Naive thymus-derived CD4-positive, alpha-beta T cell (primary cell): ENCODE measurements around the gene ICAM5. TPM values are rescaled to one million over a fixed set of nuclear protein-coding genes. Genes with fewer than 3 reads are reported as not detected.

Source experiments
- ATAC-seq: fragments of 150-1000 bp; cut with Tn5 transposase; 2 replicates; pipeline ENCODE4 v1.10.0; 2021; ENCODE audit warnings: mild to moderate bottlenecking, moderate library complexity
- CTCF ChIA-PET: fragments of 350-600 bp; sonication (Branson Sonifier 250); formaldehyde crosslinking; loops from one replicate; lab custom pipeline; 2021; ENCODE audit warnings: antibody characterized with exemption; lab: Charles Lee
- POLR2A ChIA-PET: fragments of 350-600 bp; sonication (Branson Sonifier 250); formaldehyde crosslinking; loops from one replicate; lab custom pipeline; 2021; ENCODE audit warnings: antibody characterized with exemption, inconsistent platforms; lab: Charles Lee
- DNase-seq, 9 donors: peaks; one replicate each; pipeline versions ENCODE4 v3.0.0 to v3.0.0-alpha.2; 2020 to 2022; ENCODE audit warnings: mixed read lengths in 1 of 9
- H3K27ac ChIP-seq: one replicate; pipeline ENCODE4 v1.7.0; 2013; ENCODE audit warnings: mild to moderate bottlenecking, low read depth, low read length, moderate library complexity
- H3K27me3 ChIP-seq, 2 donors: one replicate each; pipeline ENCODE4 v1.7.0; 2013; ENCODE audit warnings: low read length in 2 of 2, mild to moderate bottlenecking in 2 of 2, moderate library complexity in 2 of 2; ENCODE audit not compliant: control insufficient read depth in 2 of 2, insufficient read depth in 2 of 2
- H3K36me3 ChIP-seq, 3 experiments: 1 replicate in 2 of 3; 2 replicates in 1 of 3; pipeline ENCODE4 v1.7.0; 2013; ENCODE audit warnings: low read length in 3 of 3, mild to moderate bottlenecking in 3 of 3, moderate library complexity in 1 of 3; ENCODE audit not compliant: insufficient read depth in 3 of 3, control insufficient read depth in 2 of 3
- H3K4me1 ChIP-seq, 2 donors: one replicate each; pipeline ENCODE4 v1.7.0; 2013; ENCODE audit warnings: low read length in 2 of 2, mild to moderate bottlenecking in 2 of 2, moderate library complexity in 1 of 2; ENCODE audit not compliant: control insufficient read depth in 2 of 2, insufficient read depth in 2 of 2
- H3K4me3 ChIP-seq: 2 replicates; pipeline ENCODE4 v1.7.0; 2013; ENCODE audit warnings: mild to moderate bottlenecking, low read length
- H3K9me3 ChIP-seq, 3 experiments: 1 replicate in 2 of 3; 2 replicates in 1 of 3; pipeline ENCODE4 v1.7.0; 2013; ENCODE audit warnings: low read length in 3 of 3; ENCODE audit not compliant: control insufficient read depth in 2 of 3
- H3K27ac Mint-ChIP-seq, 9 donors: one replicate each; pipeline ENCODE4 v1.8.0; 2020 to 2022; ENCODE audit warnings: mixed read lengths in 9 of 9, mild to moderate bottlenecking in 8 of 9, moderate library complexity in 5 of 9, inconsistent platforms in 2 of 9
- H3K27me3 Mint-ChIP-seq, 5 donors: one replicate each; pipeline ENCODE4 v1.8.0; 2021 to 2022; ENCODE audit warnings: mixed read lengths in 5 of 5, mild to moderate bottlenecking in 1 of 5
- H3K36me3 Mint-ChIP-seq, 5 donors: one replicate each; pipeline ENCODE4 v1.8.0; 2020 to 2022; ENCODE audit warnings: mixed read lengths in 5 of 5, mild to moderate bottlenecking in 3 of 5, inconsistent platforms in 1 of 5
- H3K4me1 Mint-ChIP-seq, 7 donors: one replicate each; pipeline ENCODE4 v1.8.0; 2020 to 2022; ENCODE audit warnings: mixed read lengths in 7 of 7, mild to moderate bottlenecking in 3 of 7, inconsistent platforms in 1 of 7
- H3K4me3 Mint-ChIP-seq, 10 donors: one replicate each; pipeline ENCODE4 v1.8.0; 2020 to 2022; ENCODE audit warnings: mild to moderate bottlenecking in 10 of 10, mixed read lengths in 10 of 10, moderate library complexity in 6 of 10, inconsistent platforms in 2 of 10
- H3K9me3 Mint-ChIP-seq, 11 donors: one replicate each; pipeline ENCODE4 v1.8.0; 2020 to 2022; ENCODE audit warnings: mixed read lengths in 11 of 11, mild to moderate bottlenecking in 4 of 11, inconsistent platforms in 1 of 11, moderate library complexity in 1 of 11
- intact Hi-C, 2 donors: fragments of 100-400 bp; cut with micrococcal nuclease; formaldehyde crosslinking; loops; one replicate each; pipeline ENCODE4 v1.15.1; 2023
- polyA plus RNA-seq, 2 donors: library from polyadenylated mRNA; unstranded; fragments of 300-500 nt; fragmentation: Illumina TruSeq; gene quantifications; one replicate each; pipeline ENCODE4 v1.2.3, GENCODE V29; 2021
- total RNA-seq, 6 experiments: library from RNA in 5 of 6; stranded (reverse) in 5 of 6; gene quantifications; 1 replicate in 5 of 6; 2 replicates in 1 of 6; pipeline ENCODE4 v1.2.3 and lab custom pipeline; 2021 to 2026

Gene ICAM5
- total and polyA plus RNA-seq, 7 experiments from 2014 or later: 0.46 to 2.4 (median 0.48) TPM; not detected in 4

DNA sequence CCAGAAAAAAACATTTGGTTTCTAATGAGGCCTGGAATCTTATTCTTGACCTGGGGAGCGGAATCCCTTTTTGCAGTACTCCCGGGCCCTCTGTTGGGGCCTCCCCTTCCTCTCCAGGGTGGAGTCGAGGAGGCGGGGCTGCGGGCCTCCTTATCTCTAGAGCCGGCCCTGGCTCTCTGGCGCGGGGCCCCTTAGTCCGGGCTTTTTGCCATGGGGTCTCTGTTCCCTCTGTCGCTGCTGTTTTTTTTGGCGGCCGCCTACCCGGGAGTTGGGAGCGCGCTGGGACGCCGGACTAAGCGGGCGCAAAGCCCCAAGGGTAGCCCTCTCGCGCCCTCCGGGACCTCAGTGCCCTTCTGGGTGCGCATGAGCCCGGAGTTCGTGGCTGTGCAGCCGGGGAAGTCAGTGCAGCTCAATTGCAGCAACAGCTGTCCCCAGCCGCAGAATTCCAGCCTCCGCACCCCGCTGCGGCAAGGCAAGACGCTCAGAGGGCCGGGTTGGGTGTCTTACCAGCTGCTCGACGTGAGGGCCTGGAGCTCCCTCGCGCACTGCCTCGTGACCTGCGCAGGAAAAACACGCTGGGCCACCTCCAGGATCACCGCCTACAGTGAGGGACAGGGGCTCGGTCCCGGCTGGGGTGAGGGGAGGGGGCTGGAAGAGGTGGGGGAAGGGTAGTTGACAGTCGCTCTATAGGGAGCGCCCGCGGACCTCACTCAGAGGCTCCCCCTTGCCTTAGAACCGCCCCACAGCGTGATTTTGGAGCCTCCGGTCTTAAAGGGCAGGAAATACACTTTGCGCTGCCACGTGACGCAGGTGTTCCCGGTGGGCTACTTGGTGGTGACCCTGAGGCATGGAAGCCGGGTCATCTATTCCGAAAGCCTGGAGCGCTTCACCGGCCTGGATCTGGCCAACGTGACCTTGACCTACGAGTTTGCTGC lies 2.7 kb upstream of the ICAM5 start, which contains the start of gene ICAM4:
ICAM4 (plus strand) TSS at position 153 of the 935 bp plus-strand sequence; CDS start at position 211, 58 bp downstream.
- DNase-seq (peak in 3 of 9 donors; percentile 25 to 59 (median 27)), ATAC-seq (peak; percentile 30)
- H3K27me3 ChIP-seq: peaks cover 8 to 29% of the 10 kb centered on the region in 2 donors
- H3K27ac ChIP-seq: no peak within 1 kb of the TSS
- peak within 1 kb of the TSS; percentile 8 for H3K4me3 ChIP-seq
- no peaks in the 10 kb centered on the region for H3K9me3 ChIP-seq
- Mint-ChIP-seq H3K27me3 (peaks cover 23 to 40% (median 32%) of the 10 kb centered on the region in 5 donors), H3K36me3 (peaks cover 5 to 25% (median 9%) of the 10 kb centered on the region in 5 donors), H3K27ac (peak within 1 kb of the TSS in 1 of 9 donors; percentile 51), H3K4me3 (peak within 1 kb of the TSS; percentile 66 to 87 (median 75)), H3K4me1 (peaks cover 32 to 64% (median 50%) of the 10 kb centered on the region in 7 donors), H3K9me3 (no peaks in the 10 kb centered on the region)
- intact Hi-C loops: loop anchor here (1.0 to 5.0 kb wide), 3 partner anchors 8 to 190 kb away; partner anchors contain the start of gene RAVER1 (in 1 of the 2)
- H3K36me3 ChIP-seq: peaks cover 0 to 29% (median 0%) of the 10 kb centered on the region in 3 experiments
- CTCF ChIA-PET: interaction anchor here (0.7 to 2.6 kb wide), 3 partner anchors 16 to 167 kb away, joined by 4 to 7 read pairs (median 7); partner anchors contain the start of gene ICAM1
- peaks cover 36 to 47% of the 10 kb centered on the region in 2 donors for H3K4me1 ChIP-seq
- POLR2A ChIA-PET: interaction anchor here (0.7 to 5.3 kb wide), 4 partner anchors 9 to 27 kb away, joined by 3 to 28 read pairs (median 6); partner anchors contain the start of gene ICAM1

DNA sequence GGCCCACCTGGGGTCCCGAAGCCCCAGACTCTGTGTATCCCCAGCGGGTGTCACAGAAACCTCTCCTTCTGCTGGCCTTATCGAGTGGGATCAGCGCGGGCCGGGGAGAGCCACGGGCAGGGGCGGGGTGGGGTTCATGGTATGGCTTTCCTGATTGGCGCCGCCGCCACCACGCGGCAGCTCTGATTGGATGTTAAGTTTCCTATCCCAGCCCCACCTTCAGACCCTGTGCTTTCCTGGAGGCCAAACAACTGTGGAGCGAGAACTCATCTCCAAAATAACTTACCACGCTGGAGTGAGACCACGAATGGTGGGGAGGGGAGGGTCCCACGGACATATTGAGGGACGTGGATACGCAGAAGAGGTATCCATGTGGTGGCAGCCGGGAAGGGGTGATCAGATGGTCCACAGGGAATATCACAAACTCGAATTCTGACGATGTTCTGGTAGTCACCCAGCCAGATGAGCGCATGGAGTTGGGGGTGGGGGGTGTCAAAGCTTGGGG lies 1.0 kb upstream of the ICAM5 start:
- no peak for ATAC-seq
- peaks cover 43 to 73% (median 66%) of the 10 kb centered on the region in 7 donors for H3K4me1 Mint-ChIP-seq
- DNase-seq: peak in 2 of 9 donors; percentile 16 to 49

GRCh38 chr19:10289167-10289835 lies 451 bp upstream of the ICAM5 start:
- no peak overlapping the region for H3K27ac ChIP-seq

More for the DNA sequence above, 1.0 kb upstream of the ICAM5 start:
- H3K27ac ChIP-seq: no peak overlapping the region
- H3K9me3 ChIP-seq: no peaks in the 10 kb centered on the region
- H3K27me3 ChIP-seq: peaks cover 8 to 44% of the 10 kb centered on the region in 2 donors
- peaks cover 33 to 56% (median 46%) of the 10 kb centered on the region in 5 donors for H3K27me3 Mint-ChIP-seq
- peak overlapping the region in 1 of 9 donors; percentile 55 for H3K27ac Mint-ChIP-seq
- peaks cover 0 to 22% (median 0%) of the 10 kb centered on the region in 3 experiments for H3K36me3 ChIP-seq
- peak overlapping the region; percentile 70 to 87 (median 80) for H3K4me3 Mint-ChIP-seq
- peak overlapping the region; percentile 57 for H3K4me3 ChIP-seq
- POLR2A ChIA-PET: interaction anchor here (0.5 to 5.3 kb wide), 3 partner anchors 18 to 868 kb away, joined by 3 to 28 read pairs (median 4); partner anchors contain the start of gene ICAM1
- peaks cover 0 to 4% (median 0%) of the 10 kb centered on the region in 11 donors for H3K9me3 Mint-ChIP-seq
- peaks cover 7 to 29% (median 10%) of the 10 kb centered on the region in 5 donors for H3K36me3 Mint-ChIP-seq
- CTCF ChIA-PET: interaction anchor here (1.1 kb wide), 1 partner anchor 28 kb away, joined by 3 read pairs; no protein-coding TSS in a partner anchor
- intact Hi-C loops: loop anchor here (1.0 to 5.0 kb wide), 4 partner anchors 17 to 189 kb away; partner anchors contain the start of genes ICAM1 (in 1 of the 2) and RAVER1 (in 1 of the 2)
- H3K4me1 ChIP-seq: peaks cover 46 to 59% of the 10 kb centered on the region in 2 donors

GRCh38 chr19:10290357-10290875 lies 664 bp downstream of the ICAM5 start:
- peaks cover 38 to 72% (median 47%) of the 10 kb centered on the region in 5 donors for H3K27me3 Mint-ChIP-seq
- peaks cover 0 to 5% (median 0%) of the 10 kb centered on the region in 3 experiments for H3K36me3 ChIP-seq
- peak in 2 of 9 donors; percentile 11 to 23 for DNase-seq
- peaks cover 8 to 58% of the 10 kb centered on the region in 2 donors for H3K27me3 ChIP-seq
- H3K27ac ChIP-seq: no peak overlapping the region
- POLR2A ChIA-PET: interaction anchor here (1.1 to 5.3 kb wide), 2 partner anchors 20 to 96 kb away, joined by 3 to 28 read pairs; partner anchors contain the start of gene ICAM1
- H3K4me1 Mint-ChIP-seq: peaks cover 43 to 76% (median 66%) of the 10 kb centered on the region in 7 donors
- H3K27ac Mint-ChIP-seq: peak overlapping the region in 3 of 9 donors; percentile 14 to 69 (median 22)
- CTCF ChIA-PET: interaction anchor here (1.0 kb wide), 1 partner anchor 23 kb away, joined by 3 read pairs; no protein-coding TSS in a partner anchor
- H3K9me3 Mint-ChIP-seq: peaks cover 0 to 4% (median 0%) of the 10 kb centered on the region in 11 donors
- H3K4me1 ChIP-seq: peaks cover 55 to 73% of the 10 kb centered on the region in 2 donors
- peak overlapping the region; percentile 59 to 87 (median 81) for H3K4me3 Mint-ChIP-seq
- no peak for ATAC-seq
- H3K9me3 ChIP-seq: no peaks in the 10 kb centered on the region
- peak overlapping the region; percentile 57 for H3K4me3 ChIP-seq
- H3K36me3 Mint-ChIP-seq: peaks cover under 1 to 20% (median 5%) of the 10 kb centered on the region in 5 donors
- intact Hi-C loops: loop anchor here in 1 of 2 donors (5.0 kb wide), 1 partner anchor 222 kb away; no protein-coding TSS in a partner anchor

More at GRCh38 chr19:10289167-10289835, 451 bp upstream of the ICAM5 start:
- Mint-ChIP-seq H3K4me3 (peak overlapping the region; percentile 70 to 87 (median 80)), H3K27ac (peak overlapping the region in 1 of 9 donors; percentile 38), H3K36me3 (peaks cover 7 to 27% (median 10%) of the 10 kb centered on the region in 5 donors), H3K9me3 (peaks cover 0 to 4% (median 0%) of the 10 kb centered on the region in 11 donors), H3K27me3 (peaks cover 33 to 62% (median 46%) of the 10 kb centered on the region in 5 donors), H3K4me1 (peaks cover 43 to 73% (median 66%) of the 10 kb centered on the region in 7 donors)
- ATAC-seq: peak; percentile 60
- H3K36me3 ChIP-seq: peaks cover 0 to 17% (median 0%) of the 10 kb centered on the region in 3 experiments
- ChIA-PET POLR2A (interaction anchor here (0.5 to 5.3 kb wide), 5 partner anchors 19 to 867 kb away, joined by 3 to 28 read pairs (median 3); partner anchors contain the start of genes FDX2 and ICAM1), CTCF (interaction anchor here (1.1 kb wide), 1 partner anchor 27 kb away, joined by 3 read pairs; no protein-coding TSS in a partner anchor)
- peak; percentile 38 to 68 (median 55) for DNase-seq
- H3K9me3 ChIP-seq: no peaks in the 10 kb centered on the region
- peaks cover 50 to 64% of the 10 kb centered on the region in 2 donors for H3K4me1 ChIP-seq
- H3K27me3 ChIP-seq: peaks cover 8 to 50% of the 10 kb centered on the region in 2 donors
- intact Hi-C loops: loop anchor here (1.0 to 5.0 kb wide), 4 partner anchors 18 to 188 kb away; partner anchors contain the start of genes ICAM1 (in 1 of the 2) and RAVER1 (in 1 of the 2)
- peak overlapping the region; percentile 57 for H3K4me3 ChIP-seq
